Measurements from ENCODE around the gene PDK2.

Gene PDK2

GRCh38 chr17:50141026-50141744 lies 46.0 kb downstream of the PDK2 start:
- Histone ChIP-seq H3F3A (ENCODE audit: insufficient read depth) (no peaks in the 10 kb centered on the region), H3K9me3 (ENCODE audit: insufficient read depth, low read length) (no peaks in the 10 kb centered on the region), H3K27me3 (ENCODE audit: low read length) (no peaks in the 10 kb centered on the region), H3K9me2 (replicated peaks; ENCODE audit: insufficient read depth, low read length) (no peaks in the 10 kb centered on the region), H3K4me3 (ENCODE audit: insufficient read depth, low read length, poor library complexity, severe bottlenecking) (no peak overlapping the region), H3K4me2 (ENCODE audit: low read depth, low read length, poor library complexity, severe bottlenecking) (no peak overlapping the region), H2AFZ (ENCODE audit: low read depth, low read length, severe bottlenecking) (no peak overlapping the region), H3K27ac (ENCODE audit: low read depth, low read length) (no peak overlapping the region), H3K79me2 (ENCODE audit: insufficient read depth, low read length) (peaks cover under 1% of the 10 kb centered on the region; the same call in 1 of the 2 replicates), H3K36me3 (ENCODE audit: low read length) (peaks cover 15% of the 10 kb centered on the region), H3K9ac (ENCODE audit: low read length) (no peak overlapping the region), H4K20me1 (ENCODE audit: low read depth, low read length) (no peaks in the 10 kb centered on the region)
- TF ChIP-seq CTCF (IDR thresholded peaks at IDR 0.05; ENCODE audit: insufficient read depth, low read length, poor library complexity, severe bottlenecking): no peak
- TF ChIP-seq EZH2phosphoT487 (conservative IDR thresholded peaks at IDR 0.05; ENCODE audit: low read length): no peak

- H3K27ac ChIP-seq (ENCODE audit: low read depth, low read length): 0 out of 2 replicates have a peak overlapping the region, but pooled peaks have one; percentile 3
- no peaks in the 10 kb centered on the region for H3K9me2 ChIP-seq (replicated peaks; ENCODE audit: insufficient read depth, low read length)
- H3K9me3 ChIP-seq (ENCODE audit: insufficient read depth, low read length): no peaks in the 10 kb centered on the region
- peaks cover 15% of the 10 kb centered on the region for H3K36me3 ChIP-seq (ENCODE audit: low read length)
- no peak overlapping the region for H2AFZ ChIP-seq (ENCODE audit: low read depth, low read length, severe bottlenecking)
- TF ChIP-seq CTCF (IDR thresholded peaks at IDR 0.05; ENCODE audit: insufficient read depth, low read length, poor library complexity, severe bottlenecking): no peak
- no peak for TF ChIP-seq EZH2phosphoT487 (conservative IDR thresholded peaks at IDR 0.05; ENCODE audit: low read length)
- H3K4me2 ChIP-seq (ENCODE audit: low read depth, low read length, poor library complexity, severe bottlenecking): no peak overlapping the region
- H4K20me1 ChIP-seq (ENCODE audit: low read depth, low read length): no peaks in the 10 kb centered on the region
- peaks cover 6% of the 10 kb centered on the region for H3K79me2 ChIP-seq (ENCODE audit: insufficient read depth, low read length)
- no peak overlapping the region for H3K4me3 ChIP-seq (ENCODE audit: insufficient read depth, low read length, poor library complexity, severe bottlenecking)
- no peaks in the 10 kb centered on the region for H3F3A ChIP-seq (ENCODE audit: insufficient read depth)
- H3K9ac ChIP-seq (ENCODE audit: low read length): no peak overlapping the region
- no peaks in the 10 kb centered on the region for H3K27me3 ChIP-seq (ENCODE audit: low read length)
These were observed 46.6 kb downstream of the PDK2 start for GRCh38 chr17:50141745-50142110.

GRCh38 chr17:50143461-50144176 lies 48.5 kb downstream of the PDK2 start:
- no peaks in the 10 kb centered on the region for H4K20me1 ChIP-seq (ENCODE audit: low read depth, low read length)
- peaks cover 10% of the 10 kb centered on the region for H3K36me3 ChIP-seq (ENCODE audit: low read length)
- no peak overlapping the region for H2AFZ ChIP-seq (ENCODE audit: low read depth, low read length, severe bottlenecking)
- H3K4me3 ChIP-seq (ENCODE audit: insufficient read depth, low read length, poor library complexity, severe bottlenecking): no peak overlapping the region
- H3K79me2 ChIP-seq (ENCODE audit: insufficient read depth, low read length): peaks cover 25% of the 10 kb centered on the region
- H3K9ac ChIP-seq (ENCODE audit: low read length): no peak overlapping the region
- H3K27me3 ChIP-seq (ENCODE audit: low read length): no peaks in the 10 kb centered on the region
- TF ChIP-seq EZH2phosphoT487 (conservative IDR thresholded peaks at IDR 0.05; ENCODE audit: low read length): no peak
- no peak for TF ChIP-seq CTCF (IDR thresholded peaks at IDR 0.05; ENCODE audit: insufficient read depth, low read length, poor library complexity, severe bottlenecking)
- no peaks in the 10 kb centered on the region for H3K9me2 ChIP-seq (replicated peaks; ENCODE audit: insufficient read depth, low read length)
- H3K4me2 ChIP-seq (ENCODE audit: low read depth, low read length, poor library complexity, severe bottlenecking): no peak overlapping the region
- no peaks in the 10 kb centered on the region; the same call in 1 of the 2 replicates for H3F3A ChIP-seq (ENCODE audit: insufficient read depth)
- no peaks in the 10 kb centered on the region for H3K9me3 ChIP-seq (ENCODE audit: insufficient read depth, low read length)
- H3K27ac ChIP-seq (ENCODE audit: low read depth, low read length): no peak overlapping the region
